CD4-positive, alpha-beta T cell treated with Interferon alpha-2 for 1 hour (primary cell): ENCODE results near the gene LRRC55.

Source experiments
- DNase-seq, 2 donors: peaks; one replicate each; pipeline ENCODE4 v3.0.0-alpha.2; 2020 to 2022

LRRC55 gene

GRCh38 chr11:57239348-57239747, 57.6 kb downstream of the LRRC55 start:
- DNase-seq, result no peak

DNA sequence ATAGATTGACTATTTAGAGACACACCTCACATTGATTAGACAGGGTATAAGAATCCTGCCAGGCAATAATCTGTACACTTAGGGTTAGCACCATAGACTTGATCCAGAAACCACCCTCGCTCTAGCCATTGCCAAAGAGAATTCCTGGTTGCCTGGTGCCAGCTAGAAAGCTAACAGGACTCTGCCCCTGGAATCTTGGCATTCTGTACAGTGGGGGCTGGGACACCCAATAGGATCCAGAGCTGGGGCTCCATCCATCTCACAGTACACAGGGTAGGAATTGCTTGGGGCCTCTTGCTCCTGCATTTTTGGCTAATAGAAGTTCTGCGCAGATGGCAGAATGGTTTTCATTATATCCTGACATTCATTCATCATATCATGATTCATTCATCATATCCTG, 58.3 kb downstream of the LRRC55 start:
- DNase-seq, result no peak

- no peak for DNase-seq
Measured at GRCh38 chr11:57240757-57241156, 59.0 kb downstream of the LRRC55 start.
